ENCODE data around the gene CLSTN2. TPM values are rescaled to one million over a fixed set of nuclear protein-coding genes. Genes with fewer than 3 reads are reported as not detected.

The CLSTN2 gene
- total RNA-seq, 1 experiment from 2014 or later, result 0.68 TPM

GRCh38 chr3:139982404-139982803 is 47.4 kb downstream of the CLSTN2 start:
- Mint-ChIP-seq H3K4me1 (no peaks in the 10 kb centered on the region), H3K36me3 (ENCODE audit: insufficient read depth in 1 of 3, low read depth in 3 of 3) (no peaks in the 10 kb centered on the region), H3K9me3 (no peaks in the 10 kb centered on the region), H3K4me3 (no peak overlapping the region), H3K27me3 (ENCODE audit: low read depth) (peaks cover 11% of the 10 kb centered on the region), H3K27ac (no peak overlapping the region)
- Histone ChIP-seq H3K4me1 (ENCODE audit: insufficient read depth, low read length) (no peaks in the 10 kb centered on the region), H3K9me3 (ENCODE audit: control insufficient read depth, low read depth, low read length) (no peaks in the 10 kb centered on the region), H2AK5ac (ENCODE audit: insufficient read length, low read length) (no peak overlapping the region), H3K79me1 (ENCODE audit: insufficient read depth, low read depth, low read length, poor library complexity, severe bottlenecking) (no peaks in the 10 kb centered on the region), H3K18ac (ENCODE audit: insufficient read length, low read depth, low read length) (no peak overlapping the region), H2BK12ac (ENCODE audit: insufficient read length, low read depth, low read length) (no peak overlapping the region), H3K79me2 (ENCODE audit: insufficient read depth, low read length) (no peaks in the 10 kb centered on the region), H3K14ac (ENCODE audit: insufficient read depth, low read length) (no peak overlapping the region), H3K23ac (ENCODE audit: insufficient read length, low read depth, low read length) (no peak overlapping the region), H3K9ac (ENCODE audit: extremely low read depth, insufficient read length, low read length) (no peak overlapping the region), H4K91ac (ENCODE audit: insufficient read length, low read depth, low read length) (no peak overlapping the region), H2BK20ac (ENCODE audit: low read depth, low read length, poor library complexity, severe bottlenecking) (no peak overlapping the region), H2AFZ (ENCODE audit: low read length) (no peak overlapping the region), H4K5ac (ENCODE audit: insufficient read length, low read depth, low read length) (no peak overlapping the region), H2BK15ac (ENCODE audit: low read depth, low read length) (no peak overlapping the region), H2BK5ac (ENCODE audit: insufficient read length, low read length) (no peak overlapping the region), H3K4ac (ENCODE audit: low read depth, low read length) (no peak overlapping the region), H3K27ac (ENCODE audit: insufficient read length, low read depth, low read length) (no peak overlapping the region), H2BK120ac (ENCODE audit: low read depth, low read length, poor library complexity, severe bottlenecking) (no peak overlapping the region), H4K8ac (replicated peaks; ENCODE audit: insufficient read length, low read depth, low read length) (no peak overlapping the region), H3K27me3 (ENCODE audit: insufficient read depth, low read length) (no peaks in the 10 kb centered on the region), H4K20me1 (ENCODE audit: control insufficient read depth, insufficient read depth, insufficient read length) (no peaks in the 10 kb centered on the region), H3K4me2 (ENCODE audit: insufficient read depth, insufficient read length, low read length) (no peak overlapping the region), H3K23me2 (ENCODE audit: insufficient read length, low read depth, low read length, poor library complexity, severe bottlenecking) (no peaks in the 10 kb centered on the region), H3T11ph (ENCODE audit: low read length) (no peak overlapping the region), H3K56ac (ENCODE audit: insufficient read length, low read depth, low read length) (no peak overlapping the region)
- no CpG with 5 or more reads among the region's 1 CpG for WGBS (ENCODE audit: extremely low coverage, insufficient read length, low lambda C conversion rate)
- DNase-seq, result peak; percentile 3
- TF ChIP-seq CTCF (conservative IDR thresholded peaks at IDR 0.05), result peak; percentile 53

Measured in H9 (cell line).